Smooth muscle cell (in vitro differentiated cells): Measurements from ENCODE around the gene ANKRD39. TPM values are rescaled to one million over a fixed set of nuclear protein-coding genes. Genes with fewer than 3 reads are reported as not detected.

Experiments
- DNase-seq: peaks from one replicate; lab custom pipeline; 2025; ENCODE audit not compliant: unreplicated experiment; lab: John Stamatoyannopoulos, UW
- H2AFZ ChIP-seq: fragments of 200-600 bp; sonication (generic); 2 replicates; pipeline ENCODE4 v1.6.0; 2016; ENCODE audit warnings: antibody characterized with exemption, low read depth, mild to moderate bottlenecking
- H3F3A ChIP-seq: fragments of 200-600 bp; sonication (generic); 2 replicates; pipeline ENCODE4 v1.6.0; 2017; ENCODE audit warnings: antibody characterized with exemption, low read depth
- H3K27ac ChIP-seq: fragments of 200-600 bp; sonication (generic); 2 replicates; pipeline ENCODE4 v1.5.1; 2016; ENCODE audit warnings: low read depth, mild to moderate bottlenecking
- H3K27me3 ChIP-seq: fragments of 200-600 bp; sonication (generic); 2 replicates; pipeline ENCODE4 v1.6.1; 2016; ENCODE audit warnings: low read depth, mild to moderate bottlenecking
- H3K36me3 ChIP-seq: fragments of 200-600 bp; sonication (generic); 2 replicates; pipeline ENCODE4 v1.5.1; 2016; ENCODE audit warnings: low read depth
- H3K4me1 ChIP-seq: fragments of 200-600 bp; sonication (generic); 2 replicates; pipeline ENCODE4 v1.5.1; 2016; ENCODE audit warnings: low read depth
- H3K4me2 ChIP-seq: fragments of 200-600 bp; sonication (generic); 2 replicates; pipeline ENCODE4 v1.6.0; 2016; ENCODE audit warnings: mild to moderate bottlenecking
- H3K4me3 ChIP-seq: fragments of 200-600 bp; sonication (generic); 2 replicates; pipeline ENCODE4 v1.5.1; 2016; ENCODE audit warnings: mild to moderate bottlenecking
- H3K79me2 ChIP-seq: fragments of 200-600 bp; sonication (generic); 2 replicates; pipeline ENCODE4 v1.6.0; 2016; ENCODE audit warnings: low read depth, mild to moderate bottlenecking
- H3K9ac ChIP-seq: fragments of 200-600 bp; sonication (generic); 2 replicates; pipeline ENCODE4 v1.6.0; 2016; ENCODE audit warnings: low read depth
- H3K9me3 ChIP-seq: fragments of 200-600 bp; sonication (generic); replicated peaks from 2 replicates; pipeline ENCODE4 v1.5.1; 2016; ENCODE audit warnings: low read depth
- H4K20me1 ChIP-seq: fragments of 200-600 bp; sonication (generic); 2 replicates; pipeline ENCODE4 v1.6.0; 2016; ENCODE audit warnings: low read depth
- WGBS: methylation state at CpG from one replicate; pipeline ENCODE4 v1.1.7; 2016; ENCODE audit warnings: low lambda C conversion rate; 5-methylcytosine and 5-hydroxymethylcytosine counted together
- polyA plus RNA-seq: library from polyadenylated mRNA; unstranded; fragments of >200 nt; fragmentation: Nextera tagmentation; extraction: Ambion mirVana; gene quantifications from 2 replicates; pipeline ENCODE4 v1.2.1, GENCODE V29; 2016
- total RNA-seq: library from RNA; depleted of rRNA; stranded (reverse); fragments of >200 nt; gene quantifications from 2 replicates; pipeline ENCODE4 v1.2.3, GENCODE V29; 2014
- TF ChIP-seq, protein P1 (sequence below): fragments of 200-600 bp; sonication (generic); IDR thresholded peaks from 2 replicates; pipeline ENCODE4 v1.5.1; 2017; ENCODE audit warnings: borderline replicate concordance, mild to moderate bottlenecking, antibody characterized with exemption; ENCODE audit not compliant: insufficient read depth, poor library complexity, severe bottlenecking

ANKRD39 gene
- total and polyA plus RNA-seq, 2 experiments from 2014 or later = 7.9 to 16.5 TPM

DNA sequence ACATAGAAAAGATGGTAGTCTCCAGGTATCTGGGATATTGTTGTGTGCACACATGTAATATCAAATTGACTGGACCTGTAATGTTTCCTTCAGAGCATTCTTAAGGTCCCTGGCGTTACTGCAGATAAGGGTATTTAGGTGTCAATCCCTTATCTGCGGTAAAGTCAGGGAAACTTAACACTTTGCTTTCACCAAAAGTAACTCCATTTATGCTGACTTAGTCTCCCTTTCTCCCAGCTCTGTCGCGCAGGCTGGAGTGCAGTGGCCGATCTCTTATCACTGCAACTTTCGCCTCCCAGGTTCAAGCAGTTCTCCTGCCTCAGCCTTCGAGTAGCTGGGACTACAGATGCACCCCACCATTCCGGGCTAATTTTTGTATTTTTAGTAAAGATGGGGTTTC is 39.9 kb downstream of the ANKRD39 start:
- no peaks in the 10 kb centered on the region for H3K79me2 ChIP-seq
- H3K4me1 ChIP-seq = peaks cover 17% of the 10 kb centered on the region
- 81% methylated on average over 8 of the region's 8 CpGs for WGBS

DNA sequence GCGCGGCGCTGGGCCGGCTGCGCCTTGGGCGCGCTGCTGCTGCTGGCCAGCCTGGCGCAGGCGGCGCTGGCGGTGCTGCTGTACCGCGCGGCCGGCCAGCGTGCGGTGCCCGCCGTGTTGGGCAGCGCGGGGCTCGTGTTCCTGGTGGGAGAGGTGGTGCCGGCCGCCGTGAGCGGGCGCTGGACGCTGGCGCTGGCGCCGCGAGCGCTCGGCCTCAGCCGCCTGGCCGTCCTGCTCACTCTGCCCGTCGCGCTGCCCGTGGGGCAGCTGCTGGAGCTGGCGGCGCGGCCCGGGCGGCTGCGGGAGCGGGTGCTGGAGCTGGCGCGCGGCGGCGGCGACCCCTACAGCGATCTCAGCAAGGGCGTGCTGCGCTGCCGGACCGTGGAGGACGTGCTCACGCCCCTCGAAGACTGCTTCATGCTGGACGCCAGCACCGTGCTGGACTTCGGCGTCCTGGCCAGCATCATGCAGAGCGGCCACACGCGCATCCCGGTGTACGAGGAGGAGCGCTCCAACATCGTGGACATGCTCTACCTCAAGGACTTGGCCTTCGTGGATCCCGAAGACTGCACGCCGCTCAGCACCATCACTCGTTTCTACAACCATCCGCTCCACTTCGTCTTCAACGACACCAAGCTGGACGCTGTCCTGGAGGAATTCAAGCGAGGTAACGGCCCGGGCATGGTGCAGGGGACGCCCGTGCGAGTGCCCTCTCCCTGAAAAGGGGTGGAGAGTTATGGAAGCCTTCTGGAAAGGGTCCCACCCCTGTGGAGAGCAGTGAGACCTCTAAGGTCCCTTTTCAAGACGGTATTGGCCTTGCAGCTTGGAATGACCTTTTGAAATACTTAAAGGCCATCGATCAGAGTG is 40.7 kb downstream of the ANKRD39 start:
- WGBS = 4% methylated on average over 83 of the region's 89 CpGs
- H2AFZ ChIP-seq = no peak overlapping the region
- H3K27ac ChIP-seq = no peak overlapping the region
- H3K36me3 ChIP-seq = no peaks in the 10 kb centered on the region
- no peaks in the 10 kb centered on the region for H3K9me3 ChIP-seq
- H3K4me2 ChIP-seq = peak overlapping the region; percentile 95
- H3K27me3 ChIP-seq = peaks cover 3% of the 10 kb centered on the region
- H3K4me1 ChIP-seq = peaks cover 17% of the 10 kb centered on the region
- TF ChIP-seq, protein P1, sequence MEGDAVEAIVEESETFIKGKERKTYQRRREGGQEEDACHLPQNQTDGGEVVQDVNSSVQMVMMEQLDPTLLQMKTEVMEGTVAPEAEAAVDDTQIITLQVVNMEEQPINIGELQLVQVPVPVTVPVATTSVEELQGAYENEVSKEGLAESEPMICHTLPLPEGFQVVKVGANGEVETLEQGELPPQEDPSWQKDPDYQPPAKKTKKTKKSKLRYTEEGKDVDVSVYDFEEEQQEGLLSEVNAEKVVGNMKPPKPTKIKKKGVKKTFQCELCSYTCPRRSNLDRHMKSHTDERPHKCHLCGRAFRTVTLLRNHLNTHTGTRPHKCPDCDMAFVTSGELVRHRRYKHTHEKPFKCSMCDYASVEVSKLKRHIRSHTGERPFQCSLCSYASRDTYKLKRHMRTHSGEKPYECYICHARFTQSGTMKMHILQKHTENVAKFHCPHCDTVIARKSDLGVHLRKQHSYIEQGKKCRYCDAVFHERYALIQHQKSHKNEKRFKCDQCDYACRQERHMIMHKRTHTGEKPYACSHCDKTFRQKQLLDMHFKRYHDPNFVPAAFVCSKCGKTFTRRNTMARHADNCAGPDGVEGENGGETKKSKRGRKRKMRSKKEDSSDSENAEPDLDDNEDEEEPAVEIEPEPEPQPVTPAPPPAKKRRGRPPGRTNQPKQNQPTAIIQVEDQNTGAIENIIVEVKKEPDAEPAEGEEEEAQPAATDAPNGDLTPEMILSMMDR = no peak
- no peak overlapping the region for H3K9ac ChIP-seq
- no peak for DNase-seq
- peaks cover 4% of the 10 kb centered on the region for H3F3A ChIP-seq
- H4K20me1 ChIP-seq = peaks cover 25% of the 10 kb centered on the region
- peak overlapping the region; percentile 75 for H3K4me3 ChIP-seq
- H3K79me2 ChIP-seq = no peaks in the 10 kb centered on the region

More for the DNA sequence above, 39.9 kb downstream of the ANKRD39 start:
- no peak overlapping the region for H3K9ac ChIP-seq
- H3K36me3 ChIP-seq = no peaks in the 10 kb centered on the region
- DNase-seq = no peak
- H3K4me2 ChIP-seq = peak overlapping the region; percentile 95
- peaks cover 4% of the 10 kb centered on the region for H3F3A ChIP-seq
- TF ChIP-seq, protein P1 = no peak
- H2AFZ ChIP-seq = no peak overlapping the region
- peak overlapping the region; percentile 75 for H3K4me3 ChIP-seq
- H4K20me1 ChIP-seq = peaks cover 25% of the 10 kb centered on the region
- H3K9me3 ChIP-seq = no peaks in the 10 kb centered on the region
- H3K27me3 ChIP-seq = peaks cover 3% of the 10 kb centered on the region
- no peak overlapping the region for H3K27ac ChIP-seq

DNA sequence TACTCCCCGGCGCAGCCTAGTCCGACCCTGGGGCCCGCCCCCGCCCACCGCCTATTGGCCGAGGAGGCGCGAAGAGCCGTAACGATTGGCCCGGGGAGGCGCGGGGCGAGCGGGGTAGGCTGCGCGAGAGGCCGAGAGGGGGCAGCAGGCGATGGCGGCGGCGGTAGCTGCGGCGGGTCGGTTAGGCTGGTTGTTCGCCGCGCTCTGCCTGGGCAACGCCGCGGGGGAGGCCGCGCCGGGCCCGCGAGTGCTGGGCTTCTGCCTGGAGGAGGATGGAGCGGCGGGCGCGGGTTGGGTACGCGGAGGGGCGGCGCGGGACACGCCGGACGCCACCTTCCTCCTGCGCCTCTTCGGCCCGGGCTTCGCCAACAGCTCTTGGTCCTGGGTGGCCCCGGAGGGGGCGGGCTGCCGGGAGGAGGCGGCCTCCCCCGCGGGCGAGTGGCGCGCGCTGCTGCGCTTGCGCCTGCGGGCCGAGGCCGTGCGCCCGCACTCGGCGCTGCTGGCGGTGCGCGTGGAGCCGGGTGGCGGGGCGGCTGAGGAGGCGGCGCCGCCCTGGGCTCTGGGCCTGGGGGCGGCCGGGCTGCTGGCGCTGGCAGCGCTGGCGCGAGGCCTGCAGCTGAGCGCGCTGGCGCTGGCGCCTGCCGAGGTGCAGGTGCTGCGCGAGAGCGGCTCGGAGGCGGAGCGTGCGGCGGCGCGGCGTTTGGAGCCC is 41.5 kb downstream of the ANKRD39 start, which contains the start of gene CNNM3:
CNNM3 (plus strand) TSS at position 142 of the 709 bp plus-strand sequence; CDS start at position 152, 10 bp downstream.
- Histone ChIP-seq H3K4me3 (peak within 1 kb of the TSS; percentile 75), H4K20me1 (peaks cover 25% of the 10 kb centered on the region), H3K9ac (peak within 1 kb of the TSS; percentile 36), H3K27ac (peak within 1 kb of the TSS; percentile 14), H3K9me3 (no peaks in the 10 kb centered on the region), H2AFZ (peak within 1 kb of the TSS; percentile 87), H3K4me1 (peaks cover 17% of the 10 kb centered on the region), H3F3A (peaks cover 4% of the 10 kb centered on the region), H3K79me2 (no peaks in the 10 kb centered on the region), H3K27me3 (peaks cover 3% of the 10 kb centered on the region), H3K4me2 (peak within 1 kb of the TSS; percentile 95), H3K36me3 (no peaks in the 10 kb centered on the region)
- peak; percentile 90 for DNase-seq
- TF ChIP-seq, protein P1 = peak; percentile 53
- WGBS = 2% methylated on average over 61 of the region's 103 CpGs
